Activated naive CD8-positive, alpha-beta T cell treated with anti-CD3 and anti-CD28 coated beads, Interleukin-2, amount 10 ng/mL, durations not matched to agents 7 days and 5 days (primary cell): ENCODE measurements around the gene PLEKHG7. TPM values are rescaled to one million over a fixed set of nuclear protein-coding genes. Genes with fewer than 3 reads are reported as not detected.

Source experiments
- ATAC-seq: fragments of 150-1000 bp; cut with Tn5 transposase; one replicate; pipeline ENCODE4 v1.10.0; 2021; ENCODE audit warnings: low read depth, moderate library complexity
- POLR2A ChIA-PET: fragments of 350-600 bp; sonication (Branson Sonifier 250); formaldehyde crosslinking; loops from one replicate; lab custom pipeline; 2021; ENCODE audit warnings: antibody characterized with exemption; lab: Charles Lee
- DNase-seq: peaks from one replicate; pipeline ENCODE4 v3.0.0; 2021
- H3K27ac Mint-ChIP-seq: one replicate; pipeline ENCODE4 v1.8.0; 2022; ENCODE audit warnings: mild to moderate bottlenecking, mixed read lengths
- H3K27me3 Mint-ChIP-seq: one replicate; pipeline ENCODE4 v1.8.0; 2022; ENCODE audit warnings: mild to moderate bottlenecking, moderate library complexity, mixed read lengths
- H3K36me3 Mint-ChIP-seq: one replicate; pipeline ENCODE4 v1.8.0; 2021; ENCODE audit warnings: mild to moderate bottlenecking, mixed read lengths
- H3K4me1 Mint-ChIP-seq: one replicate; pipeline ENCODE4 v1.8.0; 2021; ENCODE audit warnings: mixed read lengths
- H3K4me3 Mint-ChIP-seq: one replicate; pipeline ENCODE4 v1.8.0; 2022; ENCODE audit warnings: mild to moderate bottlenecking, moderate library complexity, mixed read lengths
- H3K9me3 Mint-ChIP-seq: one replicate; pipeline ENCODE4 v1.8.0; 2021; ENCODE audit warnings: mixed read lengths
- total RNA-seq, 2 experiments: library from RNA; stranded (reverse); gene quantifications; one replicate each; pipeline ENCODE4 v1.2.3, GENCODE V29; 2021

The PLEKHG7 gene
- total RNA-seq, 2 experiments from 2014 or later = not detected

DNA sequence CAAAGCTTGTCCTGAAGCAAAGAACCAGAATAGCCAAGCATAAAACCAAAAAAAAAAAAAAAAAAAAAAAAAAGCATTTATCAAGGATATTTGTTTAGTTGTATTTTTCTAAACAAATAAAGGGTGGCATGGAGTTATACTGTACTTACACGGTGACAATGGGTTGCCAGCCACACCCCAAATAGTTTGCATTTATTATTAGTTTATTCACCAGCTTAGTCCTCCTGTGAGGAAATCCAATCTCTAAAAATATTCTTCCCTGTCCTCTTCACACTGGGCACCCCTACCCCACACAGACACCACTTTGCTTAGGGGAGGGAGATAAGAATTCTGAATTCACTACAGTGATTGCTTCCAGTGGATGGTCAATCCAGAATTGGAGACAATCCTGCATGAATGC lies 18.9 kb downstream of the PLEKHG7 start:
- peaks cover 3% of the 10 kb centered on the region for H3K27me3 Mint-ChIP-seq
- ATAC-seq (no peak), DNase-seq (no peak)
- H3K4me1 Mint-ChIP-seq = no peaks in the 10 kb centered on the region
- H3K36me3 Mint-ChIP-seq = no peaks in the 10 kb centered on the region
- H3K9me3 Mint-ChIP-seq = peaks cover 6% of the 10 kb centered on the region
- no peak overlapping the region for H3K4me3 Mint-ChIP-seq
- POLR2A ChIA-PET = no interaction called here
- H3K27ac Mint-ChIP-seq = no peak overlapping the region

DNA sequence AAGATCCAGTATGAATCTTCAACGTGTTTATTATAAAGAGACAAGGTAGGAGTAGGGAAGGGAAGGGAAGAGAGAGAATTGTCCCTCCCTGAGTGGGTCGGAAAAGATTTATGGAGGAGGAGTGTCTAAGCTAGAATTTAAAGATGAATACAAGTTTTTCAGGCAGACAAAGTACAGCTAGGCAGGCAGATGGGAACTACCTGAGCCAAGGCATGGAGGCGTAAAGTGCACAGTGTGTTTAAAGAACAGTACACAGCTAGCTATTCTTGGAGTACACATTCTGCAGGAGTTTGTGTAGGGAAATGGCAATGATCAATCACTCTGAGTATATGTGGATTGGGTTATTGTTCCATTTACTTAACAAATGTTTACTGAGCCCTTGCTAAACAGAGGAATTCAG lies 20.1 kb downstream of the PLEKHG7 start:
- H3K9me3 Mint-ChIP-seq = peaks cover 6% of the 10 kb centered on the region
- no peak overlapping the region for H3K4me3 Mint-ChIP-seq
- no peak for DNase-seq
- H3K4me1 Mint-ChIP-seq = no peaks in the 10 kb centered on the region
- ATAC-seq = no peak
- peaks cover 3% of the 10 kb centered on the region for H3K27me3 Mint-ChIP-seq
- no peaks in the 10 kb centered on the region for H3K36me3 Mint-ChIP-seq
- POLR2A ChIA-PET = no interaction called here
- no peak overlapping the region for H3K27ac Mint-ChIP-seq

DNA sequence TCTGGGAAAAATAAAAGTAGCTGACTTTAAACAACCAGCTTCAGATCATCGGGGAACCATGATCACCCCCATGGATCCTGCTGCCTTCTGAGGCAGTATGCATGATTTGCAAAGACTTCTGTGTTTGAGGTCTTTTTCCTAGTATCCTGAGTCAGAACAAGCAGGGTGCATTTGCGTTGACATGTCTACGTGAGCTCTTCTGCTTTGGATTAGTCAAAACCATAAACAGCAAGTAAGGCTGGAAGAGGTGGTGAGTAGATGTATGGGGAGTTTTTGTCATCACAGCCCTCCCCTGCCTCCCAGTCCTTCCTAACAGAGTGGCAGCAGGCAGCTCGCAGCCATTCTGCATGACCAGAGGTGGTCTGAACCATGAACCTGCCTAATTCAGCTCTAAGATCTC lies 24.1 kb downstream of the PLEKHG7 start:
- no peak overlapping the region for H3K27ac Mint-ChIP-seq
- DNase-seq = no peak
- ATAC-seq = no peak
- POLR2A ChIA-PET = no interaction called here
- no peak overlapping the region for H3K4me3 Mint-ChIP-seq
- no peaks in the 10 kb centered on the region for H3K36me3 Mint-ChIP-seq
- H3K9me3 Mint-ChIP-seq = peaks cover 6% of the 10 kb centered on the region
- H3K27me3 Mint-ChIP-seq = peaks cover 5% of the 10 kb centered on the region
- H3K4me1 Mint-ChIP-seq = no peaks in the 10 kb centered on the region

DNA sequence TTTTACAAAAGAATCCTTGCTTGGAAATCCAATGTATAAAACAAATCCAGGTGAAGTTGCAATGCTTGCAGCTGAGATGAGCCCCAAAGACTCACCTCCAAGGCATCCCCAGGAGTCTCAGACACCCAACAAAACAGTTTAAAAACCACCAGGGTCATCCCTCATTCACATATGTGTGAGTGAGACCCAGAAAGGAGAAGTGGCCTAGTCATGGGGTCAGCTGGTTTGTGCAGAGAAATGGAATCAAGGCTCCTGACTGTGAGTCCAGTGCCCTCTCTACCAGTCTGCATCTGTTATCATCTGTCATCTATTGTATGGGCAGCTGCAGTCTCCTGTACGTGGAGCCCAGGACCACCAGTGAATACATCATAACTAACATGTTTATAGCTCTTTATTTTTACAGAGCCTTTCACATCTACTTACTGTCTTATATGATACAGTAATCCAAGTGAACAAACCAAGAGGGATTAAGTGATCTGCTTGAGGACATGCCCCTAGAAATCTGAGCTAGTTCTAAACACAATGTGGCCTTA lies 27.1 kb downstream of the PLEKHG7 start:
- H3K4me1 Mint-ChIP-seq = no peaks in the 10 kb centered on the region
- no peak overlapping the region for H3K27ac Mint-ChIP-seq
- peaks cover 10% of the 10 kb centered on the region for H3K27me3 Mint-ChIP-seq
- peaks cover 8% of the 10 kb centered on the region for H3K9me3 Mint-ChIP-seq
- POLR2A ChIA-PET = no interaction called here
- no peaks in the 10 kb centered on the region for H3K36me3 Mint-ChIP-seq
- H3K4me3 Mint-ChIP-seq = no peak overlapping the region
- ATAC-seq (no peak), DNase-seq (no peak)

DNA sequence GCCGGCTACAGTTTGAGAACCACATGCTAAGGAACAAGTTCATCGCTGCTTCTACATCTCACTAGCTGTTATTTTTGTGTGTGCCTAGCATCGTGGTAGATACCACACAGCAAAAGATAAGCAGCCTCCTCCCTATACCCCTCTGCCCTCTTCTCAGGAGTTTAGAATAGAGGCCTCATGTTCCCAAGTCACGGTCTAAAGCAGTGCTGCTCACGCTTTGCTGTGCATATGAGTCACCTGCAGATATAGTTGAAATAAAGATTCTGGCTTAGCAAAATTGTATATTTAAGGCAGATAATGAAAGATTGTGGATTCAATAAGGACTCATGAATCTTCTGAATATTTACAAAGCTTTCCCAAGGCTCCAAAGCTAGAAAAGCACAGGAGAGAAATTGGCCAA lies 28.0 kb downstream of the PLEKHG7 start:
- Mint-ChIP-seq H3K36me3 (no peaks in the 10 kb centered on the region), H3K9me3 (peaks cover 3% of the 10 kb centered on the region)
- ATAC-seq = no peak

DNA sequence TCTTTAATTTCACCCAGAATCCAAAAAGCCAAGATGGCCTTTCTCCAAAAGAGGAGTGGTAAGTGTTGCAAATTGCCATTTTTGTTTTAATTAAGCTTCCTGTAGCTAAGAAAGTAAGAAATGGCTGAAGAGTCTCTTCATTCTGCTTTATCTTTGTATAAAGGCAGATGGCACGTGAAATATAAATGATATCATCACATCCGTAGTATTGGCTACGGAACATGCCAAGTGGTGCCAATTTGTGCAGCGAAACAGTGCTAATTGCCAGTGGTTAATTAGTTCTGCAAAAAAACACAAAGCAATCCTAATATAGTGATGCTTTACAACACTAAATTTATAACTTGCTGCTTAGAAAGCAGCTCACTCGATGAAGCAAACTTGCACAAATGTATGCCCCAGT lies 29.4 kb downstream of the PLEKHG7 start:
- no peaks in the 10 kb centered on the region for H3K36me3 Mint-ChIP-seq
- no peak for DNase-seq
- no peak overlapping the region for H3K4me3 Mint-ChIP-seq
- H3K27ac Mint-ChIP-seq = no peak overlapping the region
- no peak for ATAC-seq
- peaks cover 2% of the 10 kb centered on the region for H3K9me3 Mint-ChIP-seq
- H3K4me1 Mint-ChIP-seq = peaks cover 2% of the 10 kb centered on the region
- POLR2A ChIA-PET = no interaction called here
- peaks cover 10% of the 10 kb centered on the region for H3K27me3 Mint-ChIP-seq

More for the DNA sequence above, 28.0 kb downstream of the PLEKHG7 start:
- Mint-ChIP-seq H3K4me1 (no peaks in the 10 kb centered on the region), H3K27me3 (peaks cover 10% of the 10 kb centered on the region), H3K4me3 (no peak overlapping the region), H3K27ac (no peak overlapping the region)
- no peak for DNase-seq
- POLR2A ChIA-PET = no interaction called here

DNA sequence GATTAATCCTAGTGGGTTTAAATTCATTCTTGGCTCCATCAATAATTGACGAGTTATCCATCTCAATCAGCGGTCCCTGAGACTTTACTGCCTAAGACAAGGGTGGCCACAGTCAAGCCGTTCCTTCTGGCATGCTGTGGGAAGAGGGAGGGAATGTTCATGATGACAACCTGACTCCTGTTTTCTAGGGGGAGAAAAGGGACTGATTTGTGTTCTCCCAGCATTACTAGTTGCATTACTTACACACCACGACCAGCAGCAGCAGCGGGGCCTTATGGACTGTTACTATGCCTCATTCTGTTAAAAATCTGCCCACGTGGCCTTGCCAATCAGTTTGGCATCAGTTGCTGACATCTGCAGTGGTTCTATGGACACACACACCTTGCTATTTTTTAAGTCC lies 29.9 kb downstream of the PLEKHG7 start:
- DNase-seq = no peak
- ATAC-seq = no peak
- Mint-ChIP-seq H3K27ac (no peak overlapping the region), H3K9me3 (peaks cover 2% of the 10 kb centered on the region), H3K4me3 (no peak overlapping the region), H3K36me3 (no peaks in the 10 kb centered on the region), H3K27me3 (peaks cover 10% of the 10 kb centered on the region), H3K4me1 (peaks cover 2% of the 10 kb centered on the region)
- POLR2A ChIA-PET = no interaction called here

DNA sequence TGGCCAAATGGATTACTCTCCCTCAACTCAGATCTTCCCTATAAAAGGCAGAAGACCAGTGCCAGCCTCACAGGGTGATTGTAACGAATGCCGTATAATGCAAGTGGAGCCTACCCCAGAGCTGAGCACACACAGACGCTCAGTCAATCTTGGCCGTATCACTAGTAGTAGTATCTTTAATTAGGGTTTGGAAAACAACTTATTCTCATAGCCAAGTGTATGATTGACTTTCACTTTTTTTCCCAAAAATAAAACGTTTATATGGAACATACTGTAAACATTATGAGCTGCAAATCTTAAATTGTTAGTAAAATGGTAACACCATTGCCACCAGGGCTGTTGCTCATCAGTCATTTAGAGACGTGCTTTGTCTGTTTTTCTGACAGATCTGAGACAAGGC lies 30.4 kb downstream of the PLEKHG7 start:
- no peak overlapping the region for H3K27ac Mint-ChIP-seq
- H3K27me3 Mint-ChIP-seq = peaks cover 10% of the 10 kb centered on the region
- no peak overlapping the region for H3K4me3 Mint-ChIP-seq
- no peak for DNase-seq
- no peaks in the 10 kb centered on the region for H3K36me3 Mint-ChIP-seq
- H3K9me3 Mint-ChIP-seq = peaks cover 2% of the 10 kb centered on the region
- H3K4me1 Mint-ChIP-seq = peaks cover 2% of the 10 kb centered on the region
- no peak for ATAC-seq
- POLR2A ChIA-PET = no interaction called here

DNA sequence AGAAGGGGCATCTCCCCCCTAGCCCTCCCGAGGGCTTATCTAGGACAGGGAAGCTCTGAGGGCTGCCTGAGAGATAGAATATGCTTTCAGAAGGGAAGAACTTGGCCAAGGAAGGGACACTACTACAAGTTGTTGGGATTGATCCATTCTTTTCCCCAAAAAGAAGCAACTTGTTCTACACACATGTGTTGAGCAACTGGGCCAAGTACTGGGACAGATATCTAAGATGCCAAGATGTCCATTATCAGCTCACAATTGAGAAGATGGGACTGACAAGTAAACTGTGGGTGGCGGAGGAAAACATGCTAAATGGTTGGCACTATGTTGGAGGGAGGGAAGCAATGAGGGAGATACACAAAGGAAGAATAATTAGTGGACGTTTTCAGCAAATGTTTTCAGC lies 30.9 kb downstream of the PLEKHG7 start:
- POLR2A ChIA-PET = no interaction called here
- Mint-ChIP-seq H3K36me3 (no peaks in the 10 kb centered on the region), H3K27me3 (peaks cover 10% of the 10 kb centered on the region), H3K9me3 (peaks cover 2% of the 10 kb centered on the region), H3K27ac (no peak overlapping the region), H3K4me1 (peaks cover 2% of the 10 kb centered on the region), H3K4me3 (no peak overlapping the region)
- DNase-seq (no peak), ATAC-seq (no peak)

DNA sequence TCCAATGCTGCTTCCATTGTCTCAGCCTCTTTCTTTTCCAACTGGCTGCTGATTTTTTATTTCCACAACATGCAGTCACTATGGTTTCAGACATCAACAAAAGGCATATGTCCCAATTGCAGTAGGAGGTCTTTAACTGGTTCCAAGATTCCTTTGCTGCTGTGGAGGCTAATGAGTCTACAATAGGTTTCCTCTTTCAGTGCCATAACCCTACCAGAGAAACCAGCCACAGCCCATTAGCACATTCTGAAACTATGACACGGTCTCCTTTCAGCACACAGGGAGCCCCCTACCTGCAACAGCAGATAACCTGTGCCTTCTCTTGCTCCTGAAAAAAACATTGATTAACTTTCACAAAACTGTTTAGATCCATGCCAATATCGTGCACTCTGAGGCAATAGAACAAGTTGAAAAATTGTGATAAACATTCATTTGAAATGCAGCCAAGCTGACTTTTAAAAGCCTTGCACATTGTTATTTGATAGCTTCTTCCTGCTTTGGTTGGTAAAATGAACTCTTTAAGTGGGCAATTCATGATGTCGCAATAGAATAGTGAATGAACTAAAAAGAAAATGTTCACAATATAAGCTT lies 32.4 kb downstream of the PLEKHG7 start:
- peaks cover 12% of the 10 kb centered on the region for H3K27me3 Mint-ChIP-seq
- no peaks in the 10 kb centered on the region for H3K36me3 Mint-ChIP-seq
- H3K4me1 Mint-ChIP-seq = peaks cover 2% of the 10 kb centered on the region
- no peak overlapping the region for H3K27ac Mint-ChIP-seq
- H3K4me3 Mint-ChIP-seq = no peak overlapping the region
- H3K9me3 Mint-ChIP-seq = peaks cover 2% of the 10 kb centered on the region
- ATAC-seq (no peak), DNase-seq (no peak)
- POLR2A ChIA-PET = no interaction called here

DNA sequence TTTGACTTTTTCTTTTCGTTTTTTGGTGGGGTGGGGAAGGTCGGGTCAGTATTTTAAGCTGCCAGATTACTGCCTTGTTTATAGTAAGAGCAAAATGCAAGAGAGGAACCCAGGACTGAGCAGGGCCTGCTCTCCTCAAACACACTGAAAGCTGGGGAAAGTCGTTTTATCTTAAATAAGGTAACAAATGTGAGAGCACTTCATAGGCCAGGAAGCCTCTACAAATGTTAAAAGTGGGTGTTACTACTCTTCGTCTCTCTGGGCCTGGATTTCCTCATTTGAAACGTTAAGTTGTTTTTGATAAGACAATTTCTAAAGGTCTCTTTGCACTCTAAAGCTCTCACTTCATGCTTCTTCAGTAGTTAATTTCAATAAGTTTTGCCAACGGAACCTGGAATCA lies 33.8 kb downstream of the PLEKHG7 start:
- no peak overlapping the region for H3K27ac Mint-ChIP-seq
- H3K4me1 Mint-ChIP-seq = peaks cover 2% of the 10 kb centered on the region
- H3K36me3 Mint-ChIP-seq = no peaks in the 10 kb centered on the region
- no peak for ATAC-seq
- POLR2A ChIA-PET = no interaction called here
- H3K27me3 Mint-ChIP-seq = peaks cover 17% of the 10 kb centered on the region
- no peak overlapping the region for H3K4me3 Mint-ChIP-seq
- no peak for DNase-seq
- H3K9me3 Mint-ChIP-seq = peaks cover 2% of the 10 kb centered on the region

DNA sequence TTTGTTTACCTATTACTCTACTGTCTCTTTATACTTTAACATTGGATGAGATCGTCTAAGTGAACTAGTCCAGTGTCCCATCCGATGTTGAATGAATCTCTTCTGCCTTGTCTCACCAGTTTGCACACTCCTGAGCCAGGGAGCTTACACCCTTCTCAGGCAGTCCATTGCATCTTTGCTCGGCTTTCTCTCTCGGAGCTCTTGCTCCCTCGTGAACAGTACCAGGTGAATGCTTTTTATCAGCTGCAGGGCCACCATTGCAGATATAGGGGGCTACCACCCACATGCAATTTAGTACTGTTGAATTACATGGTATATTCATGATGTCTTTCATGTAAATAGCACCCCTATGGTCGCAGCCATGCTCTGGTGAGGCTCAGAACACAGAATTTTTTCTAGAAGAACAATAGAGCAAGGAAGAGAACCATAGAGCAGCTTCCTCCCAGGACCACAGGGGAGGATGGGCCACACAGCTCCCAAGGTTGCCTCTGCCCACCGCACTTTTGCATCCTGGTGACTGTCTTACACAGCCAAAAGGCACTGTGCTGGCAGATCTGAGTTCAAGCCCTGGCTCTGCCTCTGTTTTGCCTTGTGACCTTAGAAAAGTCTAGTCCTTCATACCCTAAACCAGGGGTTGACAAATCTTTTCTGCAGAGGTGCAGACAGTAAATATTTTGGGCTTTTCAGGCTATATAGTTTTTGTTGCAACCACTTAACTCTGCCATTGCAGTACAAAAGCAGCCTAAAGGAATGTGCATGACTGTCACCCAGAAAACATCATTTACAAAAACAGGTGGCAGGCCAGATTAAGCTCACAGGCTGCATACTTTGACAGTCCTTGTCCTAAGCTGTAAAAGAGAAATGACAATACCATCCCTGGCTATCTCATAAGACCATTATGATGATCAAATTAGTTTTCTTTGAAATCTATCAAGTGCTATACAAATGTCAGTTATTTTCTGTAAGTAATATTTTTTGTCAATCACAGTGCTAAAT lies 35.4 kb downstream of the PLEKHG7 start:
- H3K27me3 Mint-ChIP-seq = peaks cover 23% of the 10 kb centered on the region

DNA sequence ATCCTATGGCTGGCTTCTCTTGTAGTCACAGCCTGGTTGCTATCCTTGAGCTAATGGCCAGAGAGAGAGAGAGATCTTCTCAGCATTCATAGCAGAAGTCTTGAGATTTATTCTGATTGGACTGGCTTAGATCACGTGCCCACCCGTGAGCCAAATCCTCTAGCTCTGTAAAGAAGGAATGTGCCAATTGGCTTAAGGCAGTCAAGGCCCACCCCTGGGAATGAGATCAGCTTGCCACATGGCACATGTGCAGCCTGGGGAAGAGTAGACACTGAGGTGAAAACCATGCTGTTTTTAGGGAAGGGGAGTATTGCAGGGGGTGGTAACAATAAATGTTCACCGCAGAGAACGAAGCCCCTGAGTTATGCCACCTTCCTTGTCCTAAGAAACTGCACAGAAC lies 36.3 kb downstream of the PLEKHG7 start:
- POLR2A ChIA-PET = no interaction called here
- H3K9me3 Mint-ChIP-seq = peaks cover 2% of the 10 kb centered on the region
- no peaks in the 10 kb centered on the region for H3K36me3 Mint-ChIP-seq
- H3K27ac Mint-ChIP-seq = no peak overlapping the region
- peaks cover 17% of the 10 kb centered on the region for H3K27me3 Mint-ChIP-seq
- DNase-seq (no peak), ATAC-seq (no peak)
- H3K4me3 Mint-ChIP-seq = no peak overlapping the region
- peaks cover 4% of the 10 kb centered on the region for H3K4me1 Mint-ChIP-seq

More for the DNA sequence above, 35.4 kb downstream of the PLEKHG7 start:
- DNase-seq (no peak), ATAC-seq (no peak)
- Mint-ChIP-seq H3K36me3 (no peaks in the 10 kb centered on the region), H3K4me3 (no peak overlapping the region), H3K27ac (no peak overlapping the region), H3K4me1 (peaks cover 3% of the 10 kb centered on the region), H3K9me3 (peaks cover 3% of the 10 kb centered on the region)
- POLR2A ChIA-PET = no interaction called here

DNA sequence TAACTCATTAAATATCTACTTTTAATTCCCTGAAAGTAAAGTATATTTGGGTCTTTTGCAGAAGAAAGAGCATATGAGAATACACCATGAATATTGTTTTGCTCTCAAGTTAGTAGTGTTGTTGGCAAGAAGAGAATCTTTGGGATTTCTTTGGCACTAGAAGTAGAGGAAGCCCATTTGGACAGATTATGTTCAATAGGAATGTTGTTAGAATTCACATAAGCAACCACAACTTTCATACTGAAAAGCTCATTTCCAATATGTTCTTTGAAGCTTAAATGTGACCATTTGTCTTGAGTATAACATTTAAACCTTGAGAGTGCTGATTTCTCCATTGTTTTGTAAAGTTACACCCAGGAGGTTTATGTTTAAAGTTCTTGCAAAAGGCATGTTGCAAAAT lies 37.6 kb downstream of the PLEKHG7 start:
- Mint-ChIP-seq H3K9me3 (peaks cover 2% of the 10 kb centered on the region), H3K4me1 (peaks cover 4% of the 10 kb centered on the region), H3K27me3 (peaks cover 16% of the 10 kb centered on the region), H3K4me3 (no peak overlapping the region), H3K27ac (no peak overlapping the region), H3K36me3 (no peaks in the 10 kb centered on the region)
- POLR2A ChIA-PET = no interaction called here
- ATAC-seq (no peak), DNase-seq (no peak)
